ENCODE results near the gene AQP2. TPM values are rescaled to one million over a fixed set of nuclear protein-coding genes. Genes with fewer than 3 reads are reported as not detected.
A peak's percentile ranks its signal among the peaks of the same experiment; 100 is the strongest.

AQP2 gene
- total RNA-seq, 6 experiments from 2014 or later = not detected

- Histone ChIP-seq H3K27me3 (no peaks in the 10 kb centered on the region), H3K27ac (no peak overlapping the region), H3K4me3 (no peak overlapping the region), H3K4me1 (no peaks in the 10 kb centered on the region), H3K36me3 (no peaks in the 10 kb centered on the region), H3K9me3 (no peaks in the 10 kb centered on the region)
- WGBS (ENCODE audit: insufficient coverage, low coverage, low lambda C conversion rate, missing lambda C conversion rate) = 68% methylated on average over 5 of the region's 16 CpGs
- TF ChIP-seq POLR2A (IDR thresholded peaks at IDR 0.05) = no peak
- TF ChIP-seq, protein P1, sequence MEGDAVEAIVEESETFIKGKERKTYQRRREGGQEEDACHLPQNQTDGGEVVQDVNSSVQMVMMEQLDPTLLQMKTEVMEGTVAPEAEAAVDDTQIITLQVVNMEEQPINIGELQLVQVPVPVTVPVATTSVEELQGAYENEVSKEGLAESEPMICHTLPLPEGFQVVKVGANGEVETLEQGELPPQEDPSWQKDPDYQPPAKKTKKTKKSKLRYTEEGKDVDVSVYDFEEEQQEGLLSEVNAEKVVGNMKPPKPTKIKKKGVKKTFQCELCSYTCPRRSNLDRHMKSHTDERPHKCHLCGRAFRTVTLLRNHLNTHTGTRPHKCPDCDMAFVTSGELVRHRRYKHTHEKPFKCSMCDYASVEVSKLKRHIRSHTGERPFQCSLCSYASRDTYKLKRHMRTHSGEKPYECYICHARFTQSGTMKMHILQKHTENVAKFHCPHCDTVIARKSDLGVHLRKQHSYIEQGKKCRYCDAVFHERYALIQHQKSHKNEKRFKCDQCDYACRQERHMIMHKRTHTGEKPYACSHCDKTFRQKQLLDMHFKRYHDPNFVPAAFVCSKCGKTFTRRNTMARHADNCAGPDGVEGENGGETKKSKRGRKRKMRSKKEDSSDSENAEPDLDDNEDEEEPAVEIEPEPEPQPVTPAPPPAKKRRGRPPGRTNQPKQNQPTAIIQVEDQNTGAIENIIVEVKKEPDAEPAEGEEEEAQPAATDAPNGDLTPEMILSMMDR (IDR thresholded peaks at IDR 0.05) = no peak
- ATAC-seq (no peak), DNase-seq (no peak)
- intact Hi-C loops (cut with DNase I) = no loop called here
Observed at GRCh38 chr12:49902399-49903350, 47.9 kb upstream of the AQP2 start.

- 60% methylated on average over 3 of the region's 12 CpGs for WGBS (ENCODE audit: insufficient coverage, low coverage, low lambda C conversion rate, missing lambda C conversion rate)
- Histone ChIP-seq H3K4me1 (no peaks in the 10 kb centered on the region), H3K4me3 (no peak overlapping the region), H3K36me3 (no peaks in the 10 kb centered on the region), H3K27ac (no peak overlapping the region), H3K9me3 (no peaks in the 10 kb centered on the region), H3K27me3 (no peaks in the 10 kb centered on the region)
- TF ChIP-seq, protein P1 (IDR thresholded peaks at IDR 0.05) = no peak
- TF ChIP-seq POLR2A (IDR thresholded peaks at IDR 0.05) = no peak
- intact Hi-C loops (cut with DNase I) = no loop called here
- no peak for ATAC-seq
- no peak for DNase-seq
Observed at GRCh38 chr12:49903351-49903699, 47.2 kb upstream of the AQP2 start.

- Histone ChIP-seq H3K9me3 (no peaks in the 10 kb centered on the region), H3K27me3 (no peaks in the 10 kb centered on the region), H3K36me3 (no peaks in the 10 kb centered on the region), H3K4me1 (no peaks in the 10 kb centered on the region), H3K27ac (no peak within 1 kb of the TSS), H3K4me3 (peak within 1 kb of the TSS in 1 of 3 donors; percentile 9)
- ATAC-seq (peak; percentile 28 to 34 (median 33)), DNase-seq (no peak)
- TF ChIP-seq POLR2A (IDR thresholded peaks at IDR 0.05) = no peak
- TF ChIP-seq, protein P1 (IDR thresholded peaks at IDR 0.05) = no peak
- 11% methylated on average over 26 of the region's 56 CpGs for WGBS (ENCODE audit: insufficient coverage, low coverage, low lambda C conversion rate, missing lambda C conversion rate)
- intact Hi-C loops (cut with DNase I) = no loop called here
Observed at GRCh38 chr12:49903700-49904423, 46.7 kb upstream of the AQP2 start, which contains the start of gene FAIM2. Gene FAIM2, minus strand, starts transcription at chr12:49903900. Its CDS starts 108 bp downstream, at chr12:49903792.

DNA sequence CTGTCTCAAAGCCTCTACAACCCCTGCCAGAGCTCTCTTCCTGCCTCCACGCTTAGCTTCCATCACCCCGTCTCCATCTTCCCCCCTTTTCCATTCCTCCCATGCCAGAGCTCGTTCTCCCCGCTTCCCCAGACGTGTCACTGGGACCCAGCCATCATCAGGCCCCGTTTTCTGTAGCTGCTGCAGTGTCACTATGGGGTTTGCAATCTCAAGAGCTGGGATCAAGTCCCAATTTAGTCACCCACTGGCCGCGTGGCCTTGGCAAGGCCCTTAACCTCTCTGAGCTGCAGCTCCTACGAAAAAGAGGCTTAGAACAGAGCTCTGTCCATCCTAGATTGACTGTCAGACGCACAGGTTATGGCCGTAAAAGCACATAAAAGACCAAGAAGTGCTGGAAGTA is 45.9 kb upstream of the AQP2 start:
- no peak for DNase-seq
- Histone ChIP-seq H3K4me3 (no peak overlapping the region), H3K27ac (no peak overlapping the region), H3K9me3 (no peaks in the 10 kb centered on the region), H3K4me1 (no peaks in the 10 kb centered on the region), H3K36me3 (no peaks in the 10 kb centered on the region), H3K27me3 (no peaks in the 10 kb centered on the region)
- WGBS (ENCODE audit: insufficient coverage, low coverage, low lambda C conversion rate, missing lambda C conversion rate) = 83% methylated on average over 11 of the region's 11 CpGs
- no peak for ATAC-seq
- intact Hi-C loops (cut with DNase I) = no loop called here
- TF ChIP-seq, protein P1 (IDR thresholded peaks at IDR 0.05) = no peak
- no peak for TF ChIP-seq POLR2A (IDR thresholded peaks at IDR 0.05)
